Liver (tissue), 9 donors: ENCODE measurements around the gene ACACA. TPM values are rescaled to one million over a fixed set of nuclear protein-coding genes. Genes with fewer than 3 reads are reported as not detected.

ENCODE experiments used
- DNase-seq: peaks from one replicate; pipeline ENCODE4 v3.0.0-alpha.2; 2017; ENCODE audit warnings: low spot score
- H3K27ac ChIP-seq, 2 donors: one replicate each; pipeline ENCODE4 v1.7.0; 2013; ENCODE audit warnings: inconsistent platforms in 2 of 2, low read length in 2 of 2, control low read depth in 1 of 2, low read depth in 1 of 2, mild to moderate bottlenecking in 1 of 2
- H3K27me3 ChIP-seq, 4 donors: one replicate each; pipeline versions ENCODE4 v1.6.1 to v1.7.0; 2013; ENCODE audit warnings: low read length in 3 of 4, inconsistent platforms in 1 of 4, mild to moderate bottlenecking in 1 of 4, moderate library complexity in 1 of 4; ENCODE audit not compliant: control insufficient read depth in 4 of 4, insufficient read depth in 4 of 4
- H3K36me3 ChIP-seq, 4 donors: one replicate each; pipeline versions ENCODE4 v1.6.1 to v1.7.0; 2013; ENCODE audit warnings: low read length in 3 of 4, mild to moderate bottlenecking in 3 of 4, low read depth in 1 of 4, moderate library complexity in 1 of 4; ENCODE audit not compliant: control insufficient read depth in 4 of 4, insufficient read depth in 3 of 4
- H3K4me1 ChIP-seq, 4 donors: one replicate each; pipeline versions ENCODE4 v1.6.1 to v1.7.0; 2013; ENCODE audit warnings: low read length in 3 of 4, mild to moderate bottlenecking in 3 of 4, moderate library complexity in 1 of 4; ENCODE audit not compliant: control insufficient read depth in 4 of 4, insufficient read depth in 4 of 4
- H3K4me3 ChIP-seq, 3 donors: one replicate each; pipeline versions ENCODE4 v1.6.1 to v1.7.0; 2013; ENCODE audit warnings: low read length in 3 of 3, control low read depth in 1 of 3, low read depth in 1 of 3, mild to moderate bottlenecking in 1 of 3
- H3K9ac ChIP-seq, 2 donors: one replicate each; pipeline ENCODE4 v1.7.0; 2013; ENCODE audit warnings: low read length in 2 of 2, mild to moderate bottlenecking in 2 of 2, moderate library complexity in 2 of 2, control low read depth in 1 of 2, low read depth in 1 of 2
- H3K9me3 ChIP-seq, 4 donors: one replicate each; pipeline versions ENCODE4 v1.6.1 to v1.7.0; 2013; ENCODE audit warnings: low read length in 3 of 4; ENCODE audit not compliant: control insufficient read depth in 4 of 4
- ATF3 ChIP-seq: IDR thresholded peaks from 2 replicates; pipeline ENCODE4 v1.6.1; 2016; ENCODE audit warnings: antibody characterized with exemption
- EGR1 ChIP-seq, 2 donors: IDR thresholded peaks; 2 replicates each; pipeline ENCODE4 v1.6.1; 2016 to 2018; ENCODE audit warnings: antibody characterized with exemption in 2 of 2, low read depth in 2 of 2
- FOXA1 ChIP-seq: IDR thresholded peaks from 2 replicates; pipeline ENCODE4 v1.6.1; 2016; ENCODE audit warnings: antibody characterized with exemption
- FOXA2 ChIP-seq: IDR thresholded peaks from 2 replicates; pipeline ENCODE4 v1.6.1; 2016; ENCODE audit warnings: antibody characterized with exemption
- GABPA ChIP-seq, 2 donors: IDR thresholded peaks in 1 of 2; conservative IDR thresholded peaks in 1 of 2; 2 replicates each; pipeline ENCODE4 v1.6.1; 2016; ENCODE audit warnings: antibody characterized with exemption in 2 of 2, mild to moderate bottlenecking in 1 of 2, moderate library complexity in 1 of 2
- HNF4A ChIP-seq, 2 donors: conservative IDR thresholded peaks; 2 replicates each; pipeline ENCODE4 v1.6.1; 2016; ENCODE audit warnings: antibody characterized with exemption in 2 of 2, mild to moderate bottlenecking in 2 of 2
- HNF4G ChIP-seq: IDR thresholded peaks from 2 replicates; pipeline ENCODE4 v1.6.1; 2016; ENCODE audit warnings: antibody characterized with exemption
- JUND ChIP-seq, 2 donors: IDR thresholded peaks; 2 replicates each; pipeline ENCODE4 v1.6.1; 2016; ENCODE audit warnings: antibody characterized with exemption in 2 of 2
- MAX ChIP-seq: IDR thresholded peaks from 2 replicates; pipeline ENCODE4 v1.6.1; 2016; ENCODE audit warnings: antibody characterized with exemption
- NR2F2 ChIP-seq: IDR thresholded peaks from 2 replicates; pipeline ENCODE4 v1.6.1; 2016; ENCODE audit warnings: antibody characterized with exemption
- REST ChIP-seq: IDR thresholded peaks from 2 replicates; pipeline ENCODE4 v1.6.1; 2016; ENCODE audit warnings: antibody characterized with exemption, mild to moderate bottlenecking
- RXRA ChIP-seq, 2 donors: IDR thresholded peaks; 2 replicates each; pipeline ENCODE4 v1.6.1; 2017 to 2018; ENCODE audit warnings: antibody characterized with exemption in 2 of 2, mild to moderate bottlenecking in 1 of 2
- SP1 ChIP-seq: IDR thresholded peaks from 2 replicates; pipeline ENCODE4 v1.6.1; 2018; ENCODE audit warnings: antibody characterized with exemption, mild to moderate bottlenecking
- YY1 ChIP-seq: IDR thresholded peaks from 2 replicates; pipeline ENCODE4 v1.6.1; 2016; ENCODE audit warnings: antibody characterized with exemption, mild to moderate bottlenecking
- ZBTB33 ChIP-seq: IDR thresholded peaks from 2 replicates; pipeline ENCODE4 v1.6.1; 2016; ENCODE audit warnings: antibody characterized with exemption
- WGBS: extraction: QIAGEN DNeasy Blood & Tissue Kit; methylation state at CpG from one replicate; pipeline ENCODE4 v1.1.7; 2013; 5-methylcytosine and 5-hydroxymethylcytosine counted together
- polyA plus RNA-seq, 2 donors: library from polyadenylated mRNA; stranded (reverse) in 1 of 2; unstranded in 1 of 2; fragments of 200-250 nt in 1 of 2; fragments of >200 nt in 1 of 2; fragmentation: Nextera tagmentation in 1 of 2; extraction: Ambion mirVana in 1 of 2; gene quantifications; one replicate each; pipeline versions ENCODE4 v1.2.1 to v1.2.3, GENCODE V29; 2013 to 2015
- total RNA-seq, 2 donors: library from RNA; depleted of rRNA; stranded (reverse); fragments of >200 nt; gene quantifications; one replicate each; pipeline ENCODE4 v1.2.3, GENCODE V29; 2014
- donor health status: healthy.
- donor health status: healthy.
- donor health status: healthy.
- donor health status: healthy.
- donor health status: healthy.

The ACACA gene
- total and polyA plus RNA-seq, 4 donors = 14.8 to 49.5 (median 31.2) TPM

GRCh38 chr17:37060094-37060493 lies 346.5 kb downstream of the ACACA start (continued):
- TF ChIP-seq MAX = no peak
- TF ChIP-seq RXRA (IDR thresholded peaks at IDR 0.05) = no peak
- TF ChIP-seq FOXA2 = no peak
- no peak for TF ChIP-seq ZBTB33
- no peak for TF ChIP-seq SP1

- DNase-seq = no peak
- TF ChIP-seq HNF4A (conservative IDR thresholded peaks at IDR 0.05) (no peak), NR2F2 (no peak)
- H3K4me1 ChIP-seq = no peaks in the 10 kb centered on the region
- no peaks in the 10 kb centered on the region for H3K27me3 ChIP-seq
- WGBS = 96% methylated on average over 3 of the region's 3 CpGs
- H3K9me3 ChIP-seq = no peaks in the 10 kb centered on the region
- H3K4me3 ChIP-seq = no peak overlapping the region
- no peak overlapping the region for H3K27ac ChIP-seq
- peaks cover 1 to 8% (median 6%) of the 10 kb centered on the region in 4 donors for H3K36me3 ChIP-seq
- H3K9ac ChIP-seq = no peak overlapping the region
Measured at GRCh38 chr17:37059493-37059892, 347.1 kb downstream of the ACACA start.

GRCh38 chr17:37056622-37057021 lies 350.0 kb downstream of the ACACA start:
- Histone ChIP-seq H3K9ac (no peak overlapping the region), H3K9me3 (no peaks in the 10 kb centered on the region), H3K27me3 (no peaks in the 10 kb centered on the region), H3K4me1 (peaks cover 2 to 10% (median 6%) of the 10 kb centered on the region in 4 donors), H3K27ac (no peak overlapping the region), H3K36me3 (peaks cover 1 to 10% (median 6%) of the 10 kb centered on the region in 4 donors), H3K4me3 (no peak overlapping the region)
- WGBS = 97% methylated on average over 18 of the region's 18 CpGs
- DNase-seq = no peak
- TF ChIP-seq EGR1 (IDR thresholded peaks at IDR 0.05; ENCODE audit: low read depth in 2 of 2) (no peak), YY1 (no peak), GABPA (IDR thresholded peaks at IDR 0.05 in 1 of 2, conservative IDR thresholded peaks at IDR 0.05 in 1 of 2) (no peak), REST (no peak), ATF3 (no peak), HNF4A (conservative IDR thresholded peaks at IDR 0.05) (no peak), FOXA1 (no peak), HNF4G (no peak), NR2F2 (no peak), JUND (IDR thresholded peaks at IDR 0.05) (no peak), MAX (no peak), ZBTB33 (no peak), SP1 (no peak), RXRA (IDR thresholded peaks at IDR 0.05) (no peak), FOXA2 (no peak)
